Nephron (organoid): ENCODE results near the gene THRB.

Experiments
- H3K27ac Mint-ChIP-seq, 3 experiments: 2 replicates each; pipeline ENCODE4 v1.8.0; 2020; ENCODE audit warnings: mixed read lengths in 3 of 3, mild to moderate bottlenecking in 2 of 3, moderate library complexity in 1 of 3
- H3K27me3 Mint-ChIP-seq: 2 replicates; pipeline ENCODE4 v1.8.0; 2021; ENCODE audit warnings: low read depth, mild to moderate bottlenecking, moderate library complexity, mixed read lengths
- H3K36me3 Mint-ChIP-seq: 2 replicates; pipeline ENCODE4 v1.8.0; 2020; ENCODE audit warnings: low read depth, mixed read lengths
- H3K4me1 Mint-ChIP-seq: 2 replicates; pipeline ENCODE4 v1.8.0; 2020; ENCODE audit warnings: mixed read lengths
- H3K4me3 Mint-ChIP-seq, 3 experiments: 2 replicates each; pipeline ENCODE4 v1.8.0; 2020; ENCODE audit warnings: mild to moderate bottlenecking in 3 of 3, mixed read lengths in 3 of 3, moderate library complexity in 2 of 3
- H3K9me3 Mint-ChIP-seq: 2 replicates; pipeline ENCODE4 v1.8.0; 2020; ENCODE audit warnings: mixed read lengths
- TF ChIP-seq, protein P1 (sequence below), 3 experiments: fragments of 200-600 bp; sonication (generic); IDR thresholded peaks; one replicate each; pipeline ENCODE4 v1.5.0; 2021; ENCODE audit warnings: antibody characterized with exemption in 3 of 3; ENCODE audit not compliant: unreplicated experiment in 3 of 3

THRB gene

DNA sequence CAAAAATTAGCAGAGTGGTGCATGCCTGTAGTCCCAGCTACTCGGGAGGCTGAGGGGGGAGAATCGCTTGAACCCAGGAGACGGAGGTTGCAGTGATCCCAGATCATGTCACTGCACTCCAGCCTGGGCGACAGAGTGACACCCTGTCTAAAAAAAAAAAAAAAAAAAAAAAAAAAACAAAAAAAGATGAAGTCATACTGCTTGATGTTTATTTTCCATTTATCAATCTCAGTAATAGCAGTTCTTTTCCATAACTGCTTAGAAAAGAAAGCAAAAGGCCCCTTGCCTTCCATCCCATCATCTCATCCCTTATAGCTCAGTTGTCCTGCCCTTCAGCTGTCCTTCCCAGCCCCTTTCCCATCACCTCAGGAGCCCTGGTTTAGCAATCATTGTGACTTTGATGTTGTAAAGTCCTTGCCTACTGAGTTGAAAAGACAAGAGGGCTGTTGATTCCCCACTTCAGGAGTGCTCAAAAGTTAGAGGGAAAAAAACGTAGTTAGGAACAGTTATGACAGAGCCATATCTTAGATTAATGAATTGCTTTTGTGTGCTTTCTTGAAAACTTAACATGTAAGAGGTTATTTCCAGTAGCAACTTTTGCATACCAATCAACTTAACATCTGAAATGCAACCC is 18.0 kb upstream of the THRB start:
- no peaks in the 10 kb centered on the region for H3K9me3 Mint-ChIP-seq
- TF ChIP-seq, protein P1, sequence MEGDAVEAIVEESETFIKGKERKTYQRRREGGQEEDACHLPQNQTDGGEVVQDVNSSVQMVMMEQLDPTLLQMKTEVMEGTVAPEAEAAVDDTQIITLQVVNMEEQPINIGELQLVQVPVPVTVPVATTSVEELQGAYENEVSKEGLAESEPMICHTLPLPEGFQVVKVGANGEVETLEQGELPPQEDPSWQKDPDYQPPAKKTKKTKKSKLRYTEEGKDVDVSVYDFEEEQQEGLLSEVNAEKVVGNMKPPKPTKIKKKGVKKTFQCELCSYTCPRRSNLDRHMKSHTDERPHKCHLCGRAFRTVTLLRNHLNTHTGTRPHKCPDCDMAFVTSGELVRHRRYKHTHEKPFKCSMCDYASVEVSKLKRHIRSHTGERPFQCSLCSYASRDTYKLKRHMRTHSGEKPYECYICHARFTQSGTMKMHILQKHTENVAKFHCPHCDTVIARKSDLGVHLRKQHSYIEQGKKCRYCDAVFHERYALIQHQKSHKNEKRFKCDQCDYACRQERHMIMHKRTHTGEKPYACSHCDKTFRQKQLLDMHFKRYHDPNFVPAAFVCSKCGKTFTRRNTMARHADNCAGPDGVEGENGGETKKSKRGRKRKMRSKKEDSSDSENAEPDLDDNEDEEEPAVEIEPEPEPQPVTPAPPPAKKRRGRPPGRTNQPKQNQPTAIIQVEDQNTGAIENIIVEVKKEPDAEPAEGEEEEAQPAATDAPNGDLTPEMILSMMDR (IDR thresholded peaks at IDR 0.05; ENCODE audit: unreplicated experiment in 3 of 3): no peak
- H3K36me3 Mint-ChIP-seq: no peaks in the 10 kb centered on the region
- H3K4me1 Mint-ChIP-seq: no peaks in the 10 kb centered on the region
- no peak overlapping the region for H3K27ac Mint-ChIP-seq
- peaks cover 30% of the 10 kb centered on the region for H3K27me3 Mint-ChIP-seq
- H3K4me3 Mint-ChIP-seq: no peak overlapping the region

DNA sequence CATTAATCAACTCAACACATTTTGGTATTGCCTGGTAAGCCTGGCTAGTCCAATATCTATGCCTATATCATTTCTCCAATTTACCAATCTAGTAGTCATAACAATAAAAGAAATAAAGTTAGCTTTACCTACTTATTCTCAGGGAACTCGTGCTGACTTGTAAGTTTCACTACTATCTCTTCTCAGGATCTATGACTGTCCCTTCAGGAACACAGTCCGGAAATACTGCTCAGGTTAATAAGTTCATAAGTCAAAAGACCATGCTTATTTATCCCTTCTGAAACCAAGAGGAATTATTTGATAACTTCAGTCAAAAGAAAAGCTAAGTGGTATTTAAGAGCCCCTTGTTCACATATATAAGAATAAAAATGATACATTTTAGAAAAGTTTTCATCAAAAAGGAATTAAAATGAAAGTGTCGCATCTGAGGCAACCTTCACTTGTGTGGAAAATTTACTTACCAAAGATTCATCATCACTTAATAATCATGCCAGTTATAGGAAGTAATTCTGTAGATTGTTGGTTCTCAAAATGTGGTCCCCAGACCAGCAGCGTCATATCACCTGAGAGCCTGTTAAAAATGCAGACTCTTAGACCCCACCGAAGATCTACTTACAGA is 15.5 kb upstream of the THRB start:
- Mint-ChIP-seq H3K4me3 (no peak overlapping the region), H3K9me3 (no peaks in the 10 kb centered on the region), H3K36me3 (no peaks in the 10 kb centered on the region), H3K27ac (no peak overlapping the region), H3K27me3 (peaks cover 9% of the 10 kb centered on the region), H3K4me1 (no peaks in the 10 kb centered on the region)
- TF ChIP-seq, protein P1 (IDR thresholded peaks at IDR 0.05; ENCODE audit: unreplicated experiment in 3 of 3): no peak

- Mint-ChIP-seq H3K9me3 (no peaks in the 10 kb centered on the region), H3K4me1 (no peaks in the 10 kb centered on the region), H3K27ac (no peak overlapping the region), H3K4me3 (no peak overlapping the region), H3K27me3 (peaks cover 5% of the 10 kb centered on the region), H3K36me3 (no peaks in the 10 kb centered on the region)
- TF ChIP-seq, protein P1 (IDR thresholded peaks at IDR 0.05; ENCODE audit: unreplicated experiment in 3 of 3): no peak
These were observed 13.8 kb upstream of the THRB start for GRCh38 chr3:24508423-24508839.

GRCh38 chr3:24507776-24508422 is 13.2 kb upstream of the THRB start:
- Mint-ChIP-seq H3K4me1 (no peaks in the 10 kb centered on the region), H3K27ac (no peak overlapping the region), H3K27me3 (peaks cover 4% of the 10 kb centered on the region), H3K9me3 (no peaks in the 10 kb centered on the region), H3K36me3 (no peaks in the 10 kb centered on the region), H3K4me3 (no peak overlapping the region)
- TF ChIP-seq, protein P1 (IDR thresholded peaks at IDR 0.05; ENCODE audit: unreplicated experiment in 3 of 3): no peak

DNA sequence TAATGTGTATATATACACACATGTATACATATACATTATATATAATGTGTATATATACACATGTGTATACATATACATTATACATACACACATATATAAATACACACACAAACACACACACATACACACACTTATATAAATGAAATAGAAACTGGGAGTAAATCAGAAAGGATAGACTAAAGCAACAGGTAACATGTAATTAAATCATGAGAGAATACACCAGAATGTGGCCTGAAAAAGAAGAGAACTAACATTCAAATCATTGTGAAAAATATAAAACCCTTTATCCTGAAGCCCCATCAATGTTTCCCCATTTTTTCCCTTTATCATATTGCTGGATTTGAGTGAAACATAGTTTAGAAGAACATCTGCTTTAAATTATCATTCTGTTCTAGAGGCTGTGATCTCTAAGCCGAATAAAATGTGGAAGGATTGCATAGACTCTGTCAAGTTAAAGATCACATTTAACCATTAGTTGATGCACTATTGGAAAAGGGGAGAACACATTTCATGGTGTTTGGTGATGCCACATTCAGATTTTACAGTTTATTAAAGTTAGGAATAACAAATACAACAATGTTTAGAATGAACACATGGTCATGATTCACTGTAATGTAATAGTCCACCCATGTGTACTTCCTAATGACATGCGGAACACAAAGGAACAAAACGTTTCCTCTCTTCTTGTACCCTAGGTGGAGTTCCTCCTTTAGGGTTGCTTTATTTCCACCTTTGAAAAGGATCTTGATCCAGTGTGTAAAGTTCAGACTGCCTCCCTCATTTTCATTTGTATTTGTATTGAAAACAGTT is 12.5 kb upstream of the THRB start:
- Mint-ChIP-seq H3K4me1 (no peaks in the 10 kb centered on the region), H3K4me3 (no peak overlapping the region), H3K27ac (no peak overlapping the region), H3K36me3 (no peaks in the 10 kb centered on the region), H3K27me3 (peaks cover 4% of the 10 kb centered on the region), H3K9me3 (no peaks in the 10 kb centered on the region)
- TF ChIP-seq, protein P1 (IDR thresholded peaks at IDR 0.05; ENCODE audit: unreplicated experiment in 3 of 3): no peak
